ENCODE measurements around the gene HINT2.

HINT2 gene

GRCh38 chr9:35781066-35781465 lies 33.8 kb downstream of the HINT2 start:
- DNase-seq (ENCODE audit: extremely low read depth in 1 of 2, low read depth in 1 of 2): no peak

GRCh38 chr9:35778496-35778895 lies 36.3 kb downstream of the HINT2 start:
- no peak for DNase-seq (ENCODE audit: extremely low read depth in 1 of 2, low read depth in 1 of 2)

GRCh38 chr9:35776018-35776417 lies 38.8 kb downstream of the HINT2 start:
- DNase-seq (ENCODE audit: extremely low read depth in 1 of 2, low read depth in 1 of 2): no peak

- DNase-seq (ENCODE audit: extremely low read depth in 1 of 2, low read depth in 1 of 2): no peak
These were observed 39.8 kb downstream of the HINT2 start for GRCh38 chr9:35774907-35775635.

- DNase-seq (ENCODE audit: extremely low read depth in 1 of 2, low read depth in 1 of 2): no peak
These were observed 42.9 kb downstream of the HINT2 start for GRCh38 chr9:35771943-35772342.

- DNase-seq (ENCODE audit: extremely low read depth in 1 of 2, low read depth in 1 of 2): no peak
These were observed 43.3 kb downstream of the HINT2 start for GRCh38 chr9:35771534-35771933.

GRCh38 chr9:35771075-35771433 lies 43.8 kb downstream of the HINT2 start:
- DNase-seq (ENCODE audit: extremely low read depth in 1 of 2, low read depth in 1 of 2): no peak

GRCh38 chr9:35769763-35770162 lies 45.1 kb downstream of the HINT2 start:
- no peak for DNase-seq (ENCODE audit: extremely low read depth in 1 of 2, low read depth in 1 of 2)

- no peak for DNase-seq (ENCODE audit: extremely low read depth in 1 of 2, low read depth in 1 of 2)
These were observed 47.4 kb downstream of the HINT2 start for GRCh38 chr9:35767458-35767857.

- DNase-seq (ENCODE audit: extremely low read depth in 1 of 2, low read depth in 1 of 2): no peak
These were observed 47.8 kb downstream of the HINT2 start for GRCh38 chr9:35766997-35767396.

GRCh38 chr9:35763803-35764202 lies 51.0 kb downstream of the HINT2 start:
- DNase-seq (ENCODE audit: extremely low read depth in 1 of 2, low read depth in 1 of 2): no peak

GRCh38 chr9:35763181-35763580 lies 51.7 kb downstream of the HINT2 start:
- DNase-seq (ENCODE audit: extremely low read depth in 1 of 2, low read depth in 1 of 2): no peak

Data from stimulated activated CD8-positive, alpha-beta memory T cell treated with anti-CD3 and anti-CD28 coated beads, Interleukin-7, amount 100 ng/mL, for 48 hours (primary cell).